Neural crest cell (in vitro differentiated cells): Measurements from ENCODE around the gene FXR2. TPM values are rescaled to one million over a fixed set of nuclear protein-coding genes. Genes with fewer than 3 reads are reported as not detected.

Experiments used
- DNase-seq: peaks from one replicate; pipeline ENCODE4 v3.0.0; 2021; ENCODE audit warnings: low read depth, mixed read lengths, low spot score
- H3K27ac Mint-ChIP-seq: one replicate; pipeline ENCODE4 v1.8.0; 2021; ENCODE audit warnings: mild to moderate bottlenecking, mixed read lengths; ENCODE audit not compliant: unreplicated experiment
- H3K27me3 Mint-ChIP-seq: 2 replicates; pipeline ENCODE4 v1.8.0; 2021; ENCODE audit warnings: low read depth, mild to moderate bottlenecking, mixed read lengths
- H3K36me3 Mint-ChIP-seq: 2 replicates; pipeline ENCODE4 v1.8.0; 2021; ENCODE audit warnings: low read depth, mild to moderate bottlenecking, mixed read lengths
- H3K4me1 Mint-ChIP-seq: 2 replicates; pipeline ENCODE4 v1.8.0; 2021; ENCODE audit warnings: mixed read lengths
- H3K4me3 Mint-ChIP-seq: one replicate; pipeline ENCODE4 v1.8.0; 2021; ENCODE audit warnings: mild to moderate bottlenecking, mixed read lengths
- H3K9me3 Mint-ChIP-seq: 2 replicates; pipeline ENCODE4 v1.8.0; 2021; ENCODE audit warnings: mixed read lengths
- CTCF ChIP-seq: fragments of 200-600 bp; sonication (generic); conservative IDR thresholded peaks from 2 replicates; pipeline ENCODE4 v1.5.0; 2021; ENCODE audit warnings: antibody characterized with exemption, mild to moderate bottlenecking
- total RNA-seq: library from RNA; stranded (reverse); gene quantifications from 2 replicates; pipeline ENCODE4 v1.2.1, GENCODE V29; 2021

FXR2 gene
- total RNA-seq, 1 donor from 2014 or later, result 53.8 TPM

- H3K27ac Mint-ChIP-seq, result no peak overlapping the region
- TF ChIP-seq CTCF, result no peak
- no peaks in the 10 kb centered on the region for H3K9me3 Mint-ChIP-seq
- no peak overlapping the region for H3K4me3 Mint-ChIP-seq
- H3K36me3 Mint-ChIP-seq, result no peaks in the 10 kb centered on the region
- H3K27me3 Mint-ChIP-seq, result peaks cover 9% of the 10 kb centered on the region
- peaks cover 25% of the 10 kb centered on the region for H3K4me1 Mint-ChIP-seq
- no peak for DNase-seq
These were observed 57.4 kb downstream of the FXR2 start for GRCh38 chr17:7557147-7557764.

DNA sequence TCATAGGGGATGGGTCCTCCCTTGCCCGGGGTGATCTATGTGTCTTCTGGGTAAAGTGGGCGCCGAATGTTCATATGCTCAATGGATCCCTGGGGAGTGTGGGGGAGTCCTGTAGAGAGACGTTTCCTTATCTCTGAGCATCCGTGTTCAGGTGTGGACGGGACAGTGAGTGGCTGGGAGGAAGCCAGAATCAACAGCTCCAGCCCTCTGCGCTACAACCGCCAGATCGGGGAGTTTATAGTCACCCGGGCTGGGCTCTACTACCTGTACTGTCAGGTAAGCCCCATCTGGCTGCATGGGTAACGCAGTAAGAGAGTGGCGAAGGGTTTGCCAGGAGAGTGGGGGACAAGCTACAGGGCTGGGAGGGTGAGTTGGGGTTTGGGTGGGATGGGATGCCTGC is 58.1 kb downstream of the FXR2 start:
- no peaks in the 10 kb centered on the region for H3K9me3 Mint-ChIP-seq
- H3K4me1 Mint-ChIP-seq, result peaks cover 25% of the 10 kb centered on the region
- H3K27ac Mint-ChIP-seq, result no peak overlapping the region
- DNase-seq, result no peak
- H3K36me3 Mint-ChIP-seq, result no peaks in the 10 kb centered on the region
- no peak for TF ChIP-seq CTCF
- peak overlapping the region; percentile 54 for H3K4me3 Mint-ChIP-seq
- H3K27me3 Mint-ChIP-seq, result peaks cover 9% of the 10 kb centered on the region

- Mint-ChIP-seq H3K36me3 (no peaks in the 10 kb centered on the region), H3K27me3 (peaks cover 5% of the 10 kb centered on the region), H3K4me3 (peak overlapping the region; percentile 9), H3K27ac (no peak overlapping the region), H3K4me1 (peaks cover 15% of the 10 kb centered on the region), H3K9me3 (no peaks in the 10 kb centered on the region)
- DNase-seq, result no peak
- peak; percentile 31 for TF ChIP-seq CTCF
These were observed 59.3 kb downstream of the FXR2 start for GRCh38 chr17:7555320-7555948.

GRCh38 chr17:7553356-7553755 is 61.3 kb downstream of the FXR2 start:
- Mint-ChIP-seq H3K27me3 (peaks cover 7% of the 10 kb centered on the region), H3K4me1 (peaks cover 15% of the 10 kb centered on the region), H3K27ac (no peak overlapping the region), H3K36me3 (no peaks in the 10 kb centered on the region), H3K4me3 (no peak overlapping the region), H3K9me3 (no peaks in the 10 kb centered on the region)
- no peak for DNase-seq
- TF ChIP-seq CTCF, result no peak

DNA sequence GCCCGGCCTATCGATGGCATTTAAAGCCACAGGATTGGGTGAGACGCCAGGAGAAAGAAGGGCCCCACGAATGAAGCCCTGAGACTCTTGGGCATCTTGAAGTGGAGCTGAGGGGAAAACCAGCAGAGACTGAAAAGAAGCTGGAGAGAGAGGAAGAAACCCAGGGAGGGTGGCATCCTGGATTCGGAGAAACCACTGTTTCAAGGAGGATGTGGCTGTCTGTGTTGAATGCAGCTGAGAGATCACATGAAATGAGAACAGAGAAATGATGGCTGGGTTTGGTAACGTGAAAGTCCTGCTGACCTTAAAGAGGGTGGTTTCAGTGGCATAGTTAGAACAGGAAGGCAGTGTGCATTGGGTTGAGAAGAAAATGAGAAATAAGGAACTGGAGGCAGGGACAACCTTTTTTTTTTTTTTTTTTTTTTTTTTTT is 62.1 kb downstream of the FXR2 start:
- Mint-ChIP-seq H3K36me3 (no peaks in the 10 kb centered on the region), H3K27ac (peak overlapping the region; percentile 76), H3K4me3 (no peak overlapping the region), H3K27me3 (peaks cover 9% of the 10 kb centered on the region), H3K9me3 (no peaks in the 10 kb centered on the region), H3K4me1 (peaks cover 11% of the 10 kb centered on the region)
- no peak for TF ChIP-seq CTCF
- no peak for DNase-seq
